GM23338 (cell line): ENCODE results near the gene SYTL1. TPM values are rescaled to one million over a fixed set of nuclear protein-coding genes. Genes with fewer than 3 reads are reported as not detected.

Source experiments
- ATAC-seq: fragments of 200-7000 bp; cut with Tn5 transposase; 3 replicates; pipeline ENCODE4 v1.9.1; 2020
- DNase-seq: peaks from one replicate; pipeline ENCODE4 v3.0.0-alpha.2; 2015; ENCODE audit warnings: low spot score
- H2AFZ ChIP-seq: fragments of 200-600 bp; sonication (generic); 2 replicates; pipeline ENCODE4 v1.8.0; 2016; ENCODE audit warnings: antibody characterized with exemption, mild to moderate bottlenecking, moderate library complexity
- H3F3A ChIP-seq: fragments of 200-600 bp; sonication (generic); replicated peaks from 2 replicates; pipeline ENCODE4 v1.8.0; 2017; ENCODE audit warnings: antibody characterized with exemption, mixed run types, low read depth
- H3K27ac ChIP-seq: fragments of 200-600 bp; sonication (generic); 2 replicates; pipeline ENCODE4 v1.6.1; 2016; ENCODE audit warnings: low read depth
- H3K27me3 ChIP-seq: fragments of 200-600 bp; sonication (generic); 2 replicates; pipeline ENCODE4 v1.8.0; 2016; ENCODE audit warnings: mild to moderate bottlenecking, mixed run types, moderate library complexity; ENCODE audit not compliant: insufficient read depth
- H3K36me3 ChIP-seq: fragments of 200-600 bp; sonication (generic); 2 replicates; pipeline ENCODE4 v1.8.0; 2016; ENCODE audit warnings: mild to moderate bottlenecking; ENCODE audit not compliant: insufficient read depth
- H3K4me1 ChIP-seq: fragments of 200-600 bp; sonication (generic); 2 replicates; pipeline ENCODE4 v1.8.0; 2016; ENCODE audit warnings: mild to moderate bottlenecking, moderate library complexity; ENCODE audit not compliant: insufficient read depth
- H3K4me2 ChIP-seq: fragments of 200-600 bp; sonication (generic); 2 replicates; pipeline ENCODE4 v1.7.1; 2017; ENCODE audit warnings: mixed run types
- H3K4me3 ChIP-seq: fragments of 200-600 bp; sonication (generic); 2 replicates; pipeline ENCODE4 v1.6.1; 2016; ENCODE audit warnings: mixed run types
- H3K79me2 ChIP-seq: fragments of 200-600 bp; sonication (generic); replicated peaks from 2 replicates; pipeline ENCODE4 v1.8.0; 2017; ENCODE audit warnings: mild to moderate bottlenecking; ENCODE audit not compliant: insufficient read depth
- H3K9me2 ChIP-seq: fragments of 200-600 bp; sonication (generic); 2 replicates; pipeline ENCODE4 v1.8.0; 2017; ENCODE audit not compliant: insufficient read depth
- H4K20me1 ChIP-seq: fragments of 200-600 bp; sonication (generic); replicated peaks from 2 replicates; pipeline ENCODE4 v1.8.0; 2017; ENCODE audit warnings: mild to moderate bottlenecking; ENCODE audit not compliant: insufficient read depth
- H3K27ac Mint-ChIP-seq: 2 replicates; pipeline ENCODE4 v1.8.0; 2020; ENCODE audit warnings: inconsistent platforms, mild to moderate bottlenecking, moderate library complexity, mixed read lengths
- H3K27me3 Mint-ChIP-seq: 3 replicates; pipeline ENCODE4 v1.8.0; 2022; ENCODE audit warnings: low read depth, mild to moderate bottlenecking, moderate library complexity, mixed read lengths, inconsistent platforms; ENCODE audit not compliant: insufficient read depth, poor library complexity
- H3K36me3 Mint-ChIP-seq: 3 replicates; pipeline ENCODE4 v1.8.0; 2021; ENCODE audit warnings: low read depth, mild to moderate bottlenecking, inconsistent platforms, moderate library complexity, mixed read lengths
- H3K4me1 Mint-ChIP-seq: 3 replicates; pipeline ENCODE4 v1.8.0; 2020; ENCODE audit warnings: mild to moderate bottlenecking, inconsistent platforms, mixed read lengths
- H3K4me3 Mint-ChIP-seq: 3 replicates; pipeline ENCODE4 v1.8.0; 2021; ENCODE audit warnings: moderate library complexity, mild to moderate bottlenecking, inconsistent platforms, mixed read lengths
- H3K9me3 Mint-ChIP-seq: 3 replicates; pipeline ENCODE4 v1.8.0; 2020; ENCODE audit warnings: moderate library complexity, mild to moderate bottlenecking, inconsistent platforms, mixed read lengths
- CREB1 ChIP-seq: fragments of 250-450 bp; sonication (Bioruptor Pico); IDR thresholded peaks from 2 replicates; pipeline ENCODE4 v1.5.0; 2020; ENCODE audit warnings: low read depth, mild to moderate bottlenecking, moderate library complexity
- EZH2 ChIP-seq: fragments of 200-600 bp; sonication (generic); IDR thresholded peaks from one replicate; pipeline ENCODE4 v1.8.0; 2017; ENCODE audit warnings: antibody characterized with exemption, mild to moderate bottlenecking, low read depth; ENCODE audit not compliant: unreplicated experiment
- EZH2phosphoT487 ChIP-seq: fragments of 200-600 bp; sonication (generic); IDR thresholded peaks from one replicate; pipeline ENCODE4 v1.8.1; 2018; ENCODE audit warnings: antibody characterized with exemption; ENCODE audit not compliant: unreplicated experiment
- POLR2AphosphoS5 ChIP-seq: IDR thresholded peaks from 2 replicates; pipeline ENCODE4 v1.6.1; 2016; ENCODE audit warnings: antibody characterized with exemption, low read depth
- ZNF114 ChIP-seq: fragments of 250-450 bp; sonication (Bioruptor Pico); IDR thresholded peaks from 2 replicates; pipeline ENCODE4 v1.5.0; 2020; ENCODE audit warnings: mild to moderate bottlenecking, moderate library complexity
- ZNF331 ChIP-seq: fragments of 250-450 bp; sonication (Bioruptor Pico); IDR thresholded peaks from 2 replicates; pipeline ENCODE4 v1.5.0; 2020; ENCODE audit warnings: low read depth, mild to moderate bottlenecking, moderate library complexity
- polyA plus RNA-seq: library from polyadenylated mRNA; unstranded; fragments of >200 nt; fragmentation: Nextera tagmentation; extraction: Ambion mirVana; gene quantifications from 2 replicates; pipeline ENCODE4 v1.2.1, GENCODE V29; 2016
- total RNA-seq: library from RNA; depleted of rRNA; stranded (reverse); fragments of >200 nt; shearing (Covaris generic); gene quantifications from 2 replicates; pipeline ENCODE4 v1.2.3, GENCODE V29; 2014
- TF ChIP-seq, protein P1 (sequence below): IDR thresholded peaks from 2 replicates; pipeline ENCODE4 v1.6.1; 2016; ENCODE audit warnings: antibody characterized with exemption
- TF ChIP-seq, protein P2 (sequence below): fragments of 250-450 bp; sonication (Bioruptor Pico); IDR thresholded peaks from 2 replicates; pipeline ENCODE4 v1.5.0; 2020; ENCODE audit warnings: mild to moderate bottlenecking, moderate library complexity
- TF ChIP-seq, protein P3 (sequence below), 2 experiments: fragments of 200-600 bp in 1 of 2; sonication (generic) in 1 of 2; conservative IDR thresholded peaks; 2 replicates each; pipeline versions ENCODE4 v1.5.1 to v1.6.1; 2016 to 2017; ENCODE audit warnings: antibody characterized with exemption in 2 of 2, low read depth in 2 of 2, mild to moderate bottlenecking in 2 of 2, moderate library complexity in 1 of 2
- TF ChIP-seq, protein P4 (sequence below): IDR thresholded peaks from one replicate; pipeline ENCODE4 v1.6.1; 2018; ENCODE audit warnings: antibody characterized with exemption; ENCODE audit not compliant: unreplicated experiment

SYTL1 gene
- total and polyA plus RNA-seq, 2 experiments from 2014 or later, result 4.9 to 12.3 TPM

GRCh38 chr1:27366411-27367159 lies 24.8 kb downstream of the SYTL1 start, which contains the start of gene MAP3K6:
Gene MAP3K6 (minus strand): TSS chr1:27366961. CDS start chr1:27366597, 364 bp downstream.
- ATAC-seq, result peak; percentile 72
- Histone ChIP-seq H4K20me1 (no peaks in the 10 kb centered on the region), H3K27ac (peak within 1 kb of the TSS; percentile 80; the same call in 1 of the 2 replicates), H3K27me3 (peaks cover 8% of the 10 kb centered on the region), H3F3A (peaks cover 17% of the 10 kb centered on the region; the same call in 1 of the 2 replicates), H3K9me2 (no peaks in the 10 kb centered on the region), H3K36me3 (no peaks in the 10 kb centered on the region), H2AFZ (peak within 1 kb of the TSS; percentile 100), H3K4me2 (peak within 1 kb of the TSS; percentile 99), H3K4me3 (peak within 1 kb of the TSS; percentile 89), H3K4me1 (peaks cover 16% of the 10 kb centered on the region), H3K79me2 (no peaks in the 10 kb centered on the region)
- peak; percentile 92 for DNase-seq
- TF ChIP-seq, protein P1, sequence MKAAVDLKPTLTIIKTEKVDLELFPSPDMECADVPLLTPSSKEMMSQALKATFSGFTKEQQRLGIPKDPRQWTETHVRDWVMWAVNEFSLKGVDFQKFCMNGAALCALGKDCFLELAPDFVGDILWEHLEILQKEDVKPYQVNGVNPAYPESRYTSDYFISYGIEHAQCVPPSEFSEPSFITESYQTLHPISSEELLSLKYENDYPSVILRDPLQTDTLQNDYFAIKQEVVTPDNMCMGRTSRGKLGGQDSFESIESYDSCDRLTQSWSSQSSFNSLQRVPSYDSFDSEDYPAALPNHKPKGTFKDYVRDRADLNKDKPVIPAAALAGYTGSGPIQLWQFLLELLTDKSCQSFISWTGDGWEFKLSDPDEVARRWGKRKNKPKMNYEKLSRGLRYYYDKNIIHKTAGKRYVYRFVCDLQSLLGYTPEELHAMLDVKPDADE, result 0 out of 2 replicates have a peak, but pooled peaks have one; percentile 16
- no peak for TF ChIP-seq ZNF331 (CRISPR knock-in tag)
- TF ChIP-seq ZNF114 (CRISPR knock-in tag), result no peak
- TF ChIP-seq EZH2, result no peak
- no peak for TF ChIP-seq EZH2phosphoT487
- TF ChIP-seq CREB1 (CRISPR knock-in tag), result peak; percentile 24; the same call in 1 of the 2 replicates
- TF ChIP-seq, protein P2, sequence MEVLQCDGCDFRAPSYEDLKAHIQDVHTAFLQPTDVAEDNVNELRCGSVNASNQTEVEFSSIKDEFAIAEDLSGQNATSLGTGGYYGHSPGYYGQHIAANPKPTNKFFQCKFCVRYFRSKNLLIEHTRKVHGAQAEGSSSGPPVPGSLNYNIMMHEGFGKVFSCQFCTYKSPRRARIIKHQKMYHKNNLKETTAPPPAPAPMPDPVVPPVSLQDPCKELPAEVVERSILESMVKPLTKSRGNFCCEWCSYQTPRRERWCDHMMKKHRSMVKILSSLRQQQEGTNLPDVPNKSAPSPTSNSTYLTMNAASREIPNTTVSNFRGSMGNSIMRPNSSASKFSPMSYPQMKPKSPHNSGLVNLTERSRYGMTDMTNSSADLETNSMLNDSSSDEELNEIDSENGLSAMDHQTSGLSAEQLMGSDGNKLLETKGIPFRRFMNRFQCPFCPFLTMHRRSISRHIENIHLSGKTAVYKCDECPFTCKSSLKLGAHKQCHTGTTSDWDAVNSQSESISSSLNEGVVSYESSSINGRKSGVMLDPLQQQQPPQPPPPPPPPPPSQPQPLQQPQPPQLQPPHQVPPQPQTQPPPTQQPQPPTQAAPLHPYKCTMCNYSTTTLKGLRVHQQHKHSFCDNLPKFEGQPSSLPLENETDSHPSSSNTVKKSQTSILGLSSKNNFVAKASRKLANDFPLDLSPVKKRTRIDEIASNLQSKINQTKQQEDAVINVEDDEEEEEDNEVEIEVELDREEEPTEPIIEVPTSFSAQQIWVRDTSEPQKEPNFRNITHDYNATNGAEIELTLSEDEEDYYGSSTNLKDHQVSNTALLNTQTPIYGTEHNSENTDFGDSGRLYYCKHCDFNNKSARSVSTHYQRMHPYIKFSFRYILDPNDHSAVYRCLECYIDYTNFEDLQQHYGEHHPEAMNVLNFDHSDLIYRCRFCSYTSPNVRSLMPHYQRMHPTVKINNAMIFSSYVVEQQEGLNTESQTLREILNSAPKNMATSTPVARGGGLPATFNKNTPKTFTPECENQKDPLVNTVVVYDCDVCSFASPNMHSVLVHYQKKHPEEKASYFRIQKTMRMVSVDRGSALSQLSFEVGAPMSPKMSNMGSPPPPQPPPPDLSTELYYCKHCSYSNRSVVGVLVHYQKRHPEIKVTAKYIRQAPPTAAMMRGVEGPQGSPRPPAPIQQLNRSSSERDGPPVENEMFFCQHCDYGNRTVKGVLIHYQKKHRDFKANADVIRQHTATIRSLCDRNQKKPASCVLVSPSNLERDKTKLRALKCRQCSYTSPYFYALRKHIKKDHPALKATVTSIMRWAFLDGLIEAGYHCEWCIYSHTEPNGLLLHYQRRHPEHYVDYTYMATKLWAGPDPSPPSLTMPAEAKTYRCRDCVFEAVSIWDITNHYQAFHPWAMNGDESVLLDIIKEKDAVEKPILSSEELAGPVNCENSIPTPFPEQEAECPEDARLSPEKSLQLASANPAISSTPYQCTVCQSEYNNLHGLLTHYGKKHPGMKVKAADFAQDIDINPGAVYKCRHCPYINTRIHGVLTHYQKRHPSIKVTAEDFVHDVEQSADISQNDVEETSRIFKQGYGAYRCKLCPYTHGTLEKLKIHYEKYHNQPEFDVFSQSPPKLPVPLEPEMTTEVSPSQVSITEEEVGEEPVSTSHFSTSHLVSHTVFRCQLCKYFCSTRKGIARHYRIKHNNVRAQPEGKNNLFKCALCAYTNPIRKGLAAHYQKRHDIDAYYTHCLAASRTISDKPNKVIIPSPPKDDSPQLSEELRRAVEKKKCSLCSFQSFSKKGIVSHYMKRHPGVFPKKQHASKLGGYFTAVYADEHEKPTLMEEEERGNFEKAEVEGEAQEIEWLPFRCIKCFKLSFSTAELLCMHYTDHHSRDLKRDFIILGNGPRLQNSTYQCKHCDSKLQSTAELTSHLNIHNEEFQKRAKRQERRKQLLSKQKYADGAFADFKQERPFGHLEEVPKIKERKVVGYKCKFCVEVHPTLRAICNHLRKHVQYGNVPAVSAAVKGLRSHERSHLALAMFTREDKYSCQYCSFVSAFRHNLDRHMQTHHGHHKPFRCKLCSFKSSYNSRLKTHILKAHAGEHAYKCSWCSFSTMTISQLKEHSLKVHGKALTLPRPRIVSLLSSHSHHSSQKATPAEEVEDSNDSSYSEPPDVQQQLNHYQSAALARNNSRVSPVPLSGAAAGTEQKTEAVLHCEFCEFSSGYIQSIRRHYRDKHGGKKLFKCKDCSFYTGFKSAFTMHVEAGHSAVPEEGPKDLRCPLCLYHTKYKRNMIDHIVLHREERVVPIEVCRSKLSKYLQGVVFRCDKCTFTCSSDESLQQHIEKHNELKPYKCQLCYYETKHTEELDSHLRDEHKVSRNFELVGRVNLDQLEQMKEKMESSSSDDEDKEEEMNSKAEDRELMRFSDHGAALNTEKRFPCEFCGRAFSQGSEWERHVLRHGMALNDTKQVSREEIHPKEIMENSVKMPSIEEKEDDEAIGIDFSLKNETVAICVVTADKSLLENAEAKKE (CRISPR knock-in tag), result no peak
- TF ChIP-seq, protein P3, sequence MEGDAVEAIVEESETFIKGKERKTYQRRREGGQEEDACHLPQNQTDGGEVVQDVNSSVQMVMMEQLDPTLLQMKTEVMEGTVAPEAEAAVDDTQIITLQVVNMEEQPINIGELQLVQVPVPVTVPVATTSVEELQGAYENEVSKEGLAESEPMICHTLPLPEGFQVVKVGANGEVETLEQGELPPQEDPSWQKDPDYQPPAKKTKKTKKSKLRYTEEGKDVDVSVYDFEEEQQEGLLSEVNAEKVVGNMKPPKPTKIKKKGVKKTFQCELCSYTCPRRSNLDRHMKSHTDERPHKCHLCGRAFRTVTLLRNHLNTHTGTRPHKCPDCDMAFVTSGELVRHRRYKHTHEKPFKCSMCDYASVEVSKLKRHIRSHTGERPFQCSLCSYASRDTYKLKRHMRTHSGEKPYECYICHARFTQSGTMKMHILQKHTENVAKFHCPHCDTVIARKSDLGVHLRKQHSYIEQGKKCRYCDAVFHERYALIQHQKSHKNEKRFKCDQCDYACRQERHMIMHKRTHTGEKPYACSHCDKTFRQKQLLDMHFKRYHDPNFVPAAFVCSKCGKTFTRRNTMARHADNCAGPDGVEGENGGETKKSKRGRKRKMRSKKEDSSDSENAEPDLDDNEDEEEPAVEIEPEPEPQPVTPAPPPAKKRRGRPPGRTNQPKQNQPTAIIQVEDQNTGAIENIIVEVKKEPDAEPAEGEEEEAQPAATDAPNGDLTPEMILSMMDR (conservative IDR thresholded peaks at IDR 0.05; ENCODE audit: low read depth in 2 of 2), result peak in 1 of 2 experiments; percentile 62; a peak in 3 of 4 replicates
- TF ChIP-seq POLR2AphosphoS5, result peak; percentile 66
- TF ChIP-seq, protein P4, sequence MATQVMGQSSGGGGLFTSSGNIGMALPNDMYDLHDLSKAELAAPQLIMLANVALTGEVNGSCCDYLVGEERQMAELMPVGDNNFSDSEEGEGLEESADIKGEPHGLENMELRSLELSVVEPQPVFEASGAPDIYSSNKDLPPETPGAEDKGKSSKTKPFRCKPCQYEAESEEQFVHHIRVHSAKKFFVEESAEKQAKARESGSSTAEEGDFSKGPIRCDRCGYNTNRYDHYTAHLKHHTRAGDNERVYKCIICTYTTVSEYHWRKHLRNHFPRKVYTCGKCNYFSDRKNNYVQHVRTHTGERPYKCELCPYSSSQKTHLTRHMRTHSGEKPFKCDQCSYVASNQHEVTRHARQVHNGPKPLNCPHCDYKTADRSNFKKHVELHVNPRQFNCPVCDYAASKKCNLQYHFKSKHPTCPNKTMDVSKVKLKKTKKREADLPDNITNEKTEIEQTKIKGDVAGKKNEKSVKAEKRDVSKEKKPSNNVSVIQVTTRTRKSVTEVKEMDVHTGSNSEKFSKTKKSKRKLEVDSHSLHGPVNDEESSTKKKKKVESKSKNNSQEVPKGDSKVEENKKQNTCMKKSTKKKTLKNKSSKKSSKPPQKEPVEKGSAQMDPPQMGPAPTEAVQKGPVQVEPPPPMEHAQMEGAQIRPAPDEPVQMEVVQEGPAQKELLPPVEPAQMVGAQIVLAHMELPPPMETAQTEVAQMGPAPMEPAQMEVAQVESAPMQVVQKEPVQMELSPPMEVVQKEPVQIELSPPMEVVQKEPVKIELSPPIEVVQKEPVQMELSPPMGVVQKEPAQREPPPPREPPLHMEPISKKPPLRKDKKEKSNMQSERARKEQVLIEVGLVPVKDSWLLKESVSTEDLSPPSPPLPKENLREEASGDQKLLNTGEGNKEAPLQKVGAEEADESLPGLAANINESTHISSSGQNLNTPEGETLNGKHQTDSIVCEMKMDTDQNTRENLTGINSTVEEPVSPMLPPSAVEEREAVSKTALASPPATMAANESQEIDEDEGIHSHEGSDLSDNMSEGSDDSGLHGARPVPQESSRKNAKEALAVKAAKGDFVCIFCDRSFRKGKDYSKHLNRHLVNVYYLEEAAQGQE, result no peak
- H3K4me3 Mint-ChIP-seq, result peak within 1 kb of the TSS; percentile 86
- H3K27ac Mint-ChIP-seq, result peak within 1 kb of the TSS; percentile 86
- H3K36me3 Mint-ChIP-seq, result no peaks in the 10 kb centered on the region
- peaks cover 27% of the 10 kb centered on the region for H3K4me1 Mint-ChIP-seq
- no peaks in the 10 kb centered on the region for H3K9me3 Mint-ChIP-seq
- peaks cover 12% of the 10 kb centered on the region for H3K27me3 Mint-ChIP-seq
